HEK293 (cell line): Measurements from ENCODE around the gene CLMN.

Experiments used
- CTCF ChIA-PET: fragments of 350-600 bp; formaldehyde crosslinking; extraction: SDS; loops from one replicate; lab custom pipeline; 2021; ENCODE audit warnings: antibody characterized with exemption; lab: Yijun Ruan, JAX
- POLR2A ChIA-PET: fragments of 300-600 bp; formaldehyde crosslinking; extraction: SDS; loops from one replicate; lab custom pipeline; 2020; ENCODE audit warnings: antibody characterized with exemption, inconsistent platforms; lab: Yijun Ruan, JAX
- H3K27ac ChIP-seq: fragments of 200-500 bp; sonication (Bioruptor generic); 2 replicates; pipeline ENCODE4 v1.5.1; 2014; ENCODE audit warnings: low read depth, low read length, control low read depth, inconsistent platforms; ENCODE audit errors: extremely low read depth
- H3K36me3 ChIP-seq, 2 experiments: fragments of 200-500 bp in 1 of 2; sonication (Bioruptor generic) in 1 of 2; 1 replicate in 1 of 2; 2 replicates in 1 of 2; pipeline ENCODE4 v1.5.1; 2014 to 2017; ENCODE audit warnings: inconsistent platforms in 2 of 2, low read length in 2 of 2; ENCODE audit not compliant: control insufficient read depth in 2 of 2, insufficient read depth in 1 of 2
- H3K4me1 ChIP-seq: fragments of 200-500 bp; sonication (Bioruptor generic); 2 replicates; pipeline ENCODE4 v1.5.1; 2014; ENCODE audit warnings: mild to moderate bottlenecking, low read length, inconsistent platforms; ENCODE audit not compliant: control insufficient read depth, insufficient read depth
- H3K4me3 ChIP-seq: 2 replicates; pipeline ENCODE4 v1.5.1; 2011; ENCODE audit warnings: low read depth, mild to moderate bottlenecking, control low read depth, low read length, moderate library complexity
- H3K9me3 ChIP-seq: fragments of 200-500 bp; sonication (Bioruptor generic); 2 replicates; pipeline ENCODE4 v1.5.1; 2014; ENCODE audit warnings: low read depth, low read length, inconsistent platforms; ENCODE audit not compliant: control insufficient read depth, insufficient read depth
- FEZF1 ChIP-seq: fragments of 450-650 bp; formaldehyde crosslinking; IDR thresholded peaks from 2 replicates; pipeline ENCODE4 v1.5.1; 2016; ENCODE audit warnings: missing biosample characterization, missing genetic modification characterization
- GLIS2 ChIP-seq: fragments of 450-650 bp; formaldehyde crosslinking; IDR thresholded peaks from 2 replicates; pipeline ENCODE4 v1.5.1; 2016; ENCODE audit warnings: missing biosample characterization, missing genetic modification characterization
- KLF8 ChIP-seq: fragments of 450-650 bp; formaldehyde crosslinking; IDR thresholded peaks from 2 replicates; pipeline ENCODE4 v1.5.1; 2016; ENCODE audit warnings: missing biosample characterization, missing genetic modification characterization
- KLF9 ChIP-seq: fragments of 450-650 bp; formaldehyde crosslinking; IDR thresholded peaks from 2 replicates; pipeline ENCODE4 v1.5.1; 2016; ENCODE audit warnings: missing biosample characterization, missing genetic modification characterization, low read depth
- PRDM1 ChIP-seq: fragments of 450-650 bp; formaldehyde crosslinking; IDR thresholded peaks from 2 replicates; pipeline ENCODE4; 2016; ENCODE audit warnings: missing biosample characterization, missing genetic modification characterization
- ZBTB26 ChIP-seq: fragments of 450-650 bp; formaldehyde crosslinking; optimal IDR thresholded peaks from 2 replicates; pipeline ENCODE3; 2016; ENCODE audit warnings: missing biosample characterization, mild to moderate bottlenecking, missing genetic modification characterization
- ZBTB6 ChIP-seq: fragments of 450-650 bp; formaldehyde crosslinking; IDR thresholded peaks from 2 replicates; pipeline ENCODE4 v1.5.1; 2017; ENCODE audit warnings: missing biosample characterization, missing genetic modification characterization
- ZFP41 ChIP-seq: fragments of 450-650 bp; formaldehyde crosslinking; IDR thresholded peaks from 2 replicates; pipeline ENCODE4 v1.5.1; 2016; ENCODE audit warnings: missing biosample characterization, missing genetic modification characterization, borderline replicate concordance
- ZNF335 ChIP-seq: fragments of 450-650 bp; formaldehyde crosslinking; conservative IDR thresholded peaks from 2 replicates; pipeline ENCODE4 v1.5.1; 2016; ENCODE audit warnings: missing biosample characterization, missing genetic modification characterization
- ZNF350 ChIP-seq: fragments of 450-650 bp; formaldehyde crosslinking; IDR thresholded peaks from 2 replicates; pipeline ENCODE4 v1.5.0; 2017; ENCODE audit warnings: missing biosample characterization, mild to moderate bottlenecking, missing genetic modification characterization
- ZNF488 ChIP-seq: fragments of 450-650 bp; formaldehyde crosslinking; IDR thresholded peaks from 2 replicates; pipeline ENCODE4 v1.5.1; 2016; ENCODE audit warnings: missing biosample characterization, missing genetic modification characterization
- ZNF560 ChIP-seq: fragments of 450-650 bp; formaldehyde crosslinking; IDR thresholded peaks from 2 replicates; pipeline ENCODE4 v1.5.1; 2017; ENCODE audit warnings: missing biosample characterization, missing genetic modification characterization, borderline replicate concordance
- ZNF658 ChIP-seq: fragments of 450-650 bp; formaldehyde crosslinking; IDR thresholded peaks from 2 replicates; pipeline ENCODE4; 2016; ENCODE audit warnings: missing biosample characterization, missing genetic modification characterization
- ZNF677 ChIP-seq: fragments of 450-650 bp; IDR thresholded peaks from 2 replicates; pipeline ENCODE4 v1.5.0; 2018; ENCODE audit warnings: missing biosample characterization, mild to moderate bottlenecking, missing genetic modification characterization, moderate library complexity
- ZNF768 ChIP-seq: fragments of 450-650 bp; formaldehyde crosslinking; IDR thresholded peaks from 2 replicates; pipeline ENCODE4 v1.5.1; 2018; ENCODE audit warnings: missing biosample characterization, mild to moderate bottlenecking, missing genetic modification characterization
- ZNF837 ChIP-seq: fragments of 450-650 bp; formaldehyde crosslinking; IDR thresholded peaks from 2 replicates; pipeline ENCODE4 v1.5.1; 2016; ENCODE audit warnings: missing biosample characterization, missing genetic modification characterization
- TF ChIP-seq, protein P1 (sequence below): fragments of 450-650 bp; formaldehyde crosslinking; IDR thresholded peaks from 2 replicates; pipeline ENCODE4 v1.5.1; 2017; ENCODE audit warnings: missing biosample characterization, mild to moderate bottlenecking, missing genetic modification characterization, moderate library complexity
- TF ChIP-seq, protein P2 (sequence below): fragments of 450-650 bp; formaldehyde crosslinking; IDR thresholded peaks from 2 replicates; pipeline ENCODE4 v1.5.1; 2016; ENCODE audit warnings: missing biosample characterization, missing genetic modification characterization
- TF ChIP-seq, protein P3 (sequence below): fragments of 450-650 bp; formaldehyde crosslinking; IDR thresholded peaks from 2 replicates; pipeline ENCODE4 v1.5.1; 2016; ENCODE audit warnings: missing biosample characterization, missing genetic modification characterization

Gene CLMN

DNA sequence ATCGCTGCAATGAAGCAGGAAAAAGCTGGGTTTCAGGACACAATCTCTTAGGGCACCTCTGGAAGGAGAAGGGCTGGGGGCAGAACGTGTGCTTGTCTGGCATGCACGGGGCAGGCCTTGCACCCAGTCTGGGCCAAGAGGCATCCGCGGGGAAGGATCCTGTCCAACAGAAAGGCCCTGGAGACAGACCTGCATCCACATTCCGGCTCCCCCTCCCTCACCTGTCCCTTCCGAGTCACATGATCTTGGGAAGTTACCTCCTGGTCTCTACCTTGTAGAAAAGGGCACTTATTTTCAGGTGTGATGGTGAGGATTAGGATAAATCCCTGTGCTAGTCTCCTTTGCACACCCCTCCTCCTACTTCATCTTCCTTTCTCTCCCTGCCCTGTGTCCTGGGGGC lies 25.4 kb downstream of the CLMN start (continued):
- no peak for TF ChIP-seq ZNF560

DNA sequence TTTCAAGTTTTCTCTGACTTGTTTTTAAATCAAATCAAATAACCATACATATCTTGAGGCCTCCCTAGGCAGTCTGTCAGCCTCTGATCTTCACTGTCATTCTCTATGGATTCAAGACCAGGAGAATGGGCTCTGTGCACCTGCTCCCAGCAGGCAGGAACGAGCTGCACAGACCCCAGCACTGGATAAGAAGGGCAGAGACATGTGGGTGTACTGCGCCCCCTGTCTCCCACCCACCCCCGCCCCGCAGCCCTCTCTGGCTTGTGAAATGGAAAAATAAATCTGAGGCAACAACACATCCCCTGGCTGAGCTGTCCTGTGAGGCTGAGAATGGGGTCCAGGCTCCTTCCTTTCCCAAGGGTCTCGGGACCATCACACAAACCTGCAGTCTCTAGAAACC lies 26.3 kb downstream of the CLMN start:
- Histone ChIP-seq H3K9me3 (no peaks in the 10 kb centered on the region), H3K4me1 (peaks cover 6% of the 10 kb centered on the region), H3K36me3 (no peaks in the 10 kb centered on the region), H3K27ac (no peak overlapping the region), H3K4me3 (no peak overlapping the region)
- no peak for TF ChIP-seq FEZF1 (tag by site-specific recombination)
- no peak for TF ChIP-seq ZNF335 (tag by site-specific recombination)
- TF ChIP-seq, protein P1, sequence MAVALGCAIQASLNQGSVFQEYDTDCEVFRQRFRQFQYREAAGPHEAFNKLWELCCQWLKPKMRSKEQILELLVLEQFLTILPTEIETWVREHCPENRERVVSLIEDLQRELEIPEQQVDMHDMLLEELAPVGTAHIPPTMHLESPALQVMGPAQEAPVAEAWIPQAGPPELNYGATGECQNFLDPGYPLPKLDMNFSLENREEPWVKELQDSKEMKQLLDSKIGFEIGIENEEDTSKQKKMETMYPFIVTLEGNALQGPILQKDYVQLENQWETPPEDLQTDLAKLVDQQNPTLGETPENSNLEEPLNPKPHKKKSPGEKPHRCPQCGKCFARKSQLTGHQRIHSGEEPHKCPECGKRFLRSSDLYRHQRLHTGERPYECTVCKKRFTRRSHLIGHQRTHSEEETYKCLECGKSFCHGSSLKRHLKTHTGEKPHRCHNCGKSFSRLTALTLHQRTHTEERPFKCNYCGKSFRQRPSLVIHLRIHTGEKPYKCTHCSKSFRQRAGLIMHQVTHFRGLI (tag by site-specific recombination), result no peak
- TF ChIP-seq ZNF768 (tag by site-specific recombination), result no peak
- no peak for TF ChIP-seq ZNF837
- no peak for TF ChIP-seq ZNF658 (tag by site-specific recombination)
- TF ChIP-seq, protein P2, sequence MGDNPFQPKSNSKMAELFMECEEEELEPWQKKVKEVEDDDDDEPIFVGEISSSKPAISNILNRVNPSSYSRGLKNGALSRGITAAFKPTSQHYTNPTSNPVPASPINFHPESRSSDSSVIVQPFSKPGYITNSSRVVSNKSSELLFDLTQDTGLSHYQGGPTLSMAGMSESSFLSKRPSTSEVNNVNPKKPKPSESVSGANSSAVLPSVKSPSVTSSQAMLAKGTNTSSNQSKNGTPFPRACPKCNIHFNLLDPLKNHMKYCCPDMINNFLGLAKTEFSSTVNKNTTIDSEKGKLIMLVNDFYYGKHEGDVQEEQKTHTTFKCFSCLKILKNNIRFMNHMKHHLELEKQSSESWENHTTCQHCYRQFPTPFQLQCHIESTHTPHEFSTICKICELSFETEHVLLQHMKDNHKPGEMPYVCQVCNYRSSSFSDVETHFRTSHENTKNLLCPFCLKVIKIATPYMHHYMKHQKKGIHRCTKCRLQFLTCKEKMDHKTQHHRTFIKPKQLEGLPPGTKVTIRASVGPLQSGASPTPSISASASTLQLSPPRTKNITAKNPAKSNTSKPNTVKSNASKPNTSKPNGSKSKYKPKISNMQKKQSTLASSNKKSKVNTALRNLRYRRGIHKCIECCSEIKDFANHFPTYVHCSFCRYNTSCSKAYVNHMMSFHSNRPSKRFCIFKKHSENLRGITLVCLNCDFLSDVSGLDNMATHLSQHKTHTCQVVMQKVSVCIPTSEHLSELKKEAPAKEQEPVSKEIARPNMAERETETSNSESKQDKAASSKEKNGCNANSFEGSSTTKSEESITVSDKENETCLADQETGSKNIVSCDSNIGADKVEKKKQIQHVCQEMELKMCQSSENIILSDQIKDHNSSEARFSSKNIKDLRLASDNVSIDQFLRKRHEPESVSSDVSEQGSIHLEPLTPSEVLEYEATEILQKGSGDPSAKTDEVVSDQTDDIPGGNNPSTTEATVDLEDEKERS, result no peak
- TF ChIP-seq PRDM1 (tag by site-specific recombination), result no peak
- no peak for TF ChIP-seq ZNF488
- no peak for TF ChIP-seq KLF8 (tag by site-specific recombination)
- no peak for TF ChIP-seq ZNF350
- no peak for TF ChIP-seq ZBTB26
- TF ChIP-seq ZNF677 (tag by site-specific recombination), result no peak
- no peak for TF ChIP-seq ZBTB6 (tag by site-specific recombination)
- TF ChIP-seq, protein P3, sequence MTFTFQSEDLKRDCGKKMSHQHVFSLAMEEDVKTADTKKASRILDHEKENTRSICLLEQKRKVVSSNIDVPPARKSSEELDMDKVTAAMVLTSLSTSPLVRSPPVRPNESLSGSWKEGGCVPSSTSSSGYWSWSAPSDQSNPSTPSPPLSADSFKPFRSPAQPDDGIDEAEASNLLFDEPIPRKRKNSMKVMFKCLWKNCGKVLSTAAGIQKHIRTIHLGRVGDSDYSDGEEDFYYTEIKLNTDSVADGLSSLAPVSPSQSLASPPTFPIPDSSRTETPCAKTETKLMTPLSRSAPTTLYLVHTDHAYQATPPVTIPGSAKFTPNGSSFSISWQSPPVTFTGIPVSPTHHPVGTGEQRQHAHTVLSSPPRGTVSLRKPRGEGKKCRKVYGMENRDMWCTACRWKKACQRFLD, result no peak
- TF ChIP-seq GLIS2 (tag by site-specific recombination), result no peak
- TF ChIP-seq ZFP41 (tag by site-specific recombination), result no peak
- no peak for TF ChIP-seq KLF9
- CTCF ChIA-PET, result interaction anchor here (1.1 kb wide), 1 partner anchor 68 kb away, joined by 4 read pairs; no protein-coding TSS in a partner anchor
- POLR2A ChIA-PET, result no interaction called here
